HepG2 (cell line): ENCODE data around the gene ATG9A. TPM values are rescaled to one million over a fixed set of nuclear protein-coding genes. Genes with fewer than 3 reads are reported as not detected.

Experiments
- ARID2 ChIP-seq: sonication (generic); formaldehyde crosslinking; IDR thresholded peaks from 2 replicates; pipeline ENCODE4 v1.8.1; 2022; ENCODE audit warnings: mild to moderate bottlenecking, missing genetic modification reagents, borderline replicate concordance
- KDM6A ChIP-seq: IDR thresholded peaks from 2 replicates; pipeline ENCODE4 v1.6.1; 2016; ENCODE audit warnings: low read depth
- NR3C1 ChIP-seq: sonication (generic); formaldehyde crosslinking; IDR thresholded peaks from 2 replicates; pipeline ENCODE4 v1.4.0; 2020; ENCODE audit warnings: missing genetic modification reagents
- NRL ChIP-seq: sonication (generic); formaldehyde crosslinking; IDR thresholded peaks from 2 replicates; pipeline ENCODE4 v1.5.0; 2020; ENCODE audit warnings: missing genetic modification reagents, mild to moderate bottlenecking, moderate library complexity, borderline replicate concordance
- PAF1 ChIP-seq: IDR thresholded peaks from 2 replicates; pipeline ENCODE4 v1.6.1; 2016; ENCODE audit warnings: missing genetic modification reagents, missing compliant biosample characterization
- SNAPC4 ChIP-seq: sonication (generic); formaldehyde crosslinking; IDR thresholded peaks from 2 replicates; pipeline ENCODE4 v1.4.0; 2020; ENCODE audit warnings: mild to moderate bottlenecking, missing genetic modification reagents
- STAT5B ChIP-seq: sonication (generic); formaldehyde crosslinking; IDR thresholded peaks from 2 replicates; pipeline ENCODE4 v1.4.0; 2020; ENCODE audit warnings: missing genetic modification reagents
- ZBTB20 ChIP-seq: sonication (generic); formaldehyde crosslinking; IDR thresholded peaks from 2 replicates; pipeline ENCODE4 v1.8.1; 2023; ENCODE audit warnings: missing genetic modification reagents, low read depth, mild to moderate bottlenecking, borderline replicate concordance
- ZNF207 ChIP-seq: fragments of 450-650 bp; IDR thresholded peaks from 2 replicates; pipeline ENCODE4 v1.6.1; 2016; ENCODE audit warnings: antibody characterized with exemption, borderline replicate concordance
- ZNF33B ChIP-seq: sonication (generic); formaldehyde crosslinking; IDR thresholded peaks from 2 replicates; pipeline ENCODE4 v1.5.1; 2020; ENCODE audit warnings: mild to moderate bottlenecking, missing genetic modification reagents
- ZNF382 ChIP-seq: sonication (generic); formaldehyde crosslinking; IDR thresholded peaks from 2 replicates; pipeline ENCODE4 v1.5.0; 2020; ENCODE audit warnings: missing genetic modification reagents, mild to moderate bottlenecking, borderline replicate concordance
- ZNF549 ChIP-seq: sonication (generic); formaldehyde crosslinking; IDR thresholded peaks from 2 replicates; pipeline ENCODE4 v1.5.0; 2020; ENCODE audit warnings: missing genetic modification reagents
- ZNF619 ChIP-seq: sonication (generic); formaldehyde crosslinking; IDR thresholded peaks from 2 replicates; pipeline ENCODE4 v1.4.0; 2020; ENCODE audit warnings: mild to moderate bottlenecking, missing genetic modification reagents
- ZNF781 ChIP-seq: sonication (generic); formaldehyde crosslinking; IDR thresholded peaks from 2 replicates; pipeline ENCODE4 v1.5.1; 2020; ENCODE audit warnings: borderline replicate concordance, mild to moderate bottlenecking, missing genetic modification reagents; ENCODE audit errors: not compliant biosample characterization
- ZSCAN30 ChIP-seq: sonication (generic); formaldehyde crosslinking; IDR thresholded peaks from 2 replicates; pipeline ENCODE4 v1.5.0; 2020; ENCODE audit warnings: mild to moderate bottlenecking, missing genetic modification reagents
- polyA plus RNA-seq, 8 experiments: library from polyadenylated mRNA; depleted of rRNA in 3 of 8; stranded (reverse) in 7 of 8; unstranded in 1 of 8; fragments of >200 nt; fragmentation: Illumina TruSeq in 4 of 8; extraction: Trizol in 4 of 8; gene quantifications; 2 replicates each; pipeline versions ENCODE4 v1.2.1 to v1.2.3, GENCODE V29; 2011 to 2016; ENCODE audit warnings: low read depth in 4 of 8, missing spikeins in 1 of 8, mixed read lengths in 1 of 8; ENCODE audit not compliant: insufficient read depth in 1 of 8
- total RNA-seq, 5 experiments: library from RNA; depleted of rRNA; stranded (reverse); fragments of >200 nt; fragmentation: Illumina TruSeq; extraction: Trizol; gene quantifications; 2 replicates each; pipeline ENCODE4 v1.2.3, GENCODE V29; 2016; ENCODE audit warnings: low read depth in 1 of 5
- TF ChIP-seq, protein P1 (sequence below): sonication (generic); formaldehyde crosslinking; IDR thresholded peaks from 2 replicates; pipeline ENCODE4 v1.8.1; 2023; ENCODE audit warnings: missing genetic modification reagents, mild to moderate bottlenecking, borderline replicate concordance
- TF ChIP-seq, protein P2 (sequence below): sonication (generic); formaldehyde crosslinking; IDR thresholded peaks from 2 replicates; pipeline ENCODE4 v1.4.0; 2020; ENCODE audit warnings: low read depth, missing genetic modification reagents
- TF ChIP-seq, protein P3 (sequence below): sonication (generic); formaldehyde crosslinking; IDR thresholded peaks from 2 replicates; pipeline ENCODE4 v1.4.0; 2020; ENCODE audit warnings: missing genetic modification reagents

Gene ATG9A
- total and polyA plus RNA-seq, 2 of the 13 experiments (the other 11 are each of a cell fraction or from before 2014, with no cell fraction given) = 35.0 to 131 TPM

GRCh38 chr2:219207884-219208740 lies 21.3 kb downstream of the ATG9A start (continued):
- TF ChIP-seq, protein P1, sequence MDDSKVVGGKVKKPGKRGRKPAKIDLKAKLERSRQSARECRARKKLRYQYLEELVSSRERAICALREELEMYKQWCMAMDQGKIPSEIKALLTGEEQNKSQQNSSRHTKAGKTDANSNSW = 0 out of 2 replicates have a peak, but pooled peaks have one; percentile 40
- no peak; the same call in 1 of the 2 replicates for TF ChIP-seq NRL (CRISPR knock-in tag)
- TF ChIP-seq ZBTB20 (CRISPR knock-in tag) = 0 out of 2 replicates have a peak, but pooled peaks have one; percentile 33
- TF ChIP-seq, protein P2, sequence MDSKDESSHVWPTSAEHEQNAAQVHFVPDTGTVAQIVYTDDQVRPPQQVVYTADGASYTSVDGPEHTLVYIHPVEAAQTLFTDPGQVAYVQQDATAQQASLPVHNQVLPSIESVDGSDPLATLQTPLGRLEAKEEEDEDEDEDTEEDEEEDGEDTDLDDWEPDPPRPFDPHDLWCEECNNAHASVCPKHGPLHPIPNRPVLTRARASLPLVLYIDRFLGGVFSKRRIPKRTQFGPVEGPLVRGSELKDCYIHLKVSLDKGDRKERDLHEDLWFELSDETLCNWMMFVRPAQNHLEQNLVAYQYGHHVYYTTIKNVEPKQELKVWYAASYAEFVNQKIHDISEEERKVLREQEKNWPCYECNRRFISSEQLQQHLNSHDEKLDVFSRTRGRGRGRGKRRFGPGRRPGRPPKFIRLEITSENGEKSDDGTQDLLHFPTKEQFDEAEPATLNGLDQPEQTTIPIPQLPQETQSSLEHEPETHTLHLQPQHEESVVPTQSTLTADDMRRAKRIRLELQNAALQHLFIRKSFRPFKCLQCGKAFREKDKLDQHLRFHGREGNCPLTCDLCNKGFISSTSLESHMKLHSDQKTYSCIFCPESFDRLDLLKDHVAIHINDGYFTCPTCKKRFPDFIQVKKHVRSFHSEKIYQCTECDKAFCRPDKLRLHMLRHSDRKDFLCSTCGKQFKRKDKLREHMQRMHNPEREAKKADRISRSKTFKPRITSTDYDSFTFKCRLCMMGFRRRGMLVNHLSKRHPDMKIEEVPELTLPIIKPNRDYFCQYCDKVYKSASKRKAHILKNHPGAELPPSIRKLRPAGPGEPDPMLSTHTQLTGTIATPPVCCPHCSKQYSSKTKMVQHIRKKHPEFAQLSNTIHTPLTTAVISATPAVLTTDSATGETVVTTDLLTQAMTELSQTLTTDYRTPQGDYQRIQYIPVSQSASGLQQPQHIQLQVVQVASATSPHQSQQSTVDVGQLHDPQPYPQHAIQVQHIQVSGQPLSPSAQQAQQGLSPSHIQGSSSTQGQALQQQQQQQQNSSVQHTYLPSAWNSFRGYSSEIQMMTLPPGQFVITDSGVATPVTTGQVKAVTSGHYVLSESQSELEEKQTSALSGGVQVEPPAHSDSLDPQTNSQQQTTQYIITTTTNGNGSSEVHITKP (CRISPR knock-in tag) = peak; percentile 94
- TF ChIP-seq STAT5B (CRISPR knock-in tag) = 0 out of 2 replicates have a peak, but pooled peaks have one; percentile 58
- peak; percentile 92 for TF ChIP-seq KDM6A (CRISPR knock-in tag)
- peak; percentile 81; the same call in 1 of the 2 replicates for TF ChIP-seq PAF1
- no peak for TF ChIP-seq ARID2 (CRISPR knock-in tag)
- no peak for TF ChIP-seq ZSCAN30
- no peak for TF ChIP-seq ZNF207
- TF ChIP-seq NR3C1 = no peak
- TF ChIP-seq ZNF781 (CRISPR knock-in tag) = no peak
- TF ChIP-seq, protein P3, sequence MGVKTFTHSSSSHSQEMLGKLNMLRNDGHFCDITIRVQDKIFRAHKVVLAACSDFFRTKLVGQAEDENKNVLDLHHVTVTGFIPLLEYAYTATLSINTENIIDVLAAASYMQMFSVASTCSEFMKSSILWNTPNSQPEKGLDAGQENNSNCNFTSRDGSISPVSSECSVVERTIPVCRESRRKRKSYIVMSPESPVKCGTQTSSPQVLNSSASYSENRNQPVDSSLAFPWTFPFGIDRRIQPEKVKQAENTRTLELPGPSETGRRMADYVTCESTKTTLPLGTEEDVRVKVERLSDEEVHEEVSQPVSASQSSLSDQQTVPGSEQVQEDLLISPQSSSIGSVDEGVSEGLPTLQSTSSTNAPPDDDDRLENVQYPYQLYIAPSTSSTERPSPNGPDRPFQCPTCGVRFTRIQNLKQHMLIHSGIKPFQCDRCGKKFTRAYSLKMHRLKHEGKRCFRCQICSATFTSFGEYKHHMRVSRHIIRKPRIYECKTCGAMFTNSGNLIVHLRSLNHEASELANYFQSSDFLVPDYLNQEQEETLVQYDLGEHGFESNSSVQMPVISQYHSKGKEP = no peak
- no peak for TF ChIP-seq ZNF619 (CRISPR knock-in tag)
- TF ChIP-seq ZNF382 (CRISPR knock-in tag) = no peak
- TF ChIP-seq SNAPC4 (CRISPR knock-in tag) = no peak
- TF ChIP-seq ZNF549 (CRISPR knock-in tag) = no peak
- no peak for TF ChIP-seq ZNF33B (CRISPR knock-in tag)
